AG04449 (cell line): Measurements from ENCODE around the gene TOM1L2.

Source experiments
- CTCF ChIA-PET: fragments of 350-600 bp; formaldehyde crosslinking; extraction: SDS; loops from one replicate; lab custom pipeline; 2021; ENCODE audit warnings: antibody characterized with exemption; lab: Yijun Ruan, JAX
- POLR2A ChIA-PET: fragments of 400-600, 350-600 bp; formaldehyde crosslinking; extraction: SDS; loops from one replicate; lab custom pipeline; 2020; ENCODE audit warnings: antibody characterized with exemption, inconsistent platforms; lab: Yijun Ruan, JAX
- DNase-seq: peaks from one replicate; pipeline ENCODE4 v3.0.0-alpha.2; 2010; ENCODE audit warnings: low read depth, low spot score
- H3K4me3 ChIP-seq: 2 replicates; pipeline ENCODE4 v1.5.1; 2011; ENCODE audit warnings: low read depth, mild to moderate bottlenecking, control low read depth, low read length
- CTCF ChIP-seq: IDR thresholded peaks from one replicate; pipeline ENCODE4 v1.5.1; 2011; ENCODE audit warnings: mild to moderate bottlenecking, moderate library complexity, low read length, control low read depth, inconsistent platforms; ENCODE audit not compliant: insufficient read depth; ENCODE audit errors: missing control alignments

Gene TOM1L2

GRCh38 chr17:17814162-17815061, 157.8 kb downstream of the TOM1L2 start:
- ChIA-PET CTCF (interaction anchor here (0.9 to 4.9 kb wide), 13 partner anchors 8 to 224 kb away, joined by 3 to 74 read pairs (median 14); partner anchors contain the start of gene RAI1), POLR2A (interaction anchor here (0.6 kb wide), 1 partner anchor 135 kb away, joined by 3 read pairs; no protein-coding TSS in a partner anchor)
- TF ChIP-seq CTCF: no peak
- no peak for DNase-seq
- H3K4me3 ChIP-seq: no peak overlapping the region

GRCh38 chr17:17813725-17814095, 158.5 kb downstream of the TOM1L2 start:
- ChIA-PET POLR2A (interaction anchor here (1.4 kb wide), 1 partner anchor 131 kb away, joined by 6 read pairs; no protein-coding TSS in a partner anchor), CTCF (interaction anchor here (0.7 to 4.9 kb wide), 16 partner anchors 7 to 224 kb away, joined by 3 to 74 read pairs (median 14); partner anchors contain the start of gene RAI1)
- no peak for TF ChIP-seq CTCF
- DNase-seq: no peak
- H3K4me3 ChIP-seq: no peak overlapping the region

GRCh38 chr17:17813055-17813724, 159.0 kb downstream of the TOM1L2 start:
- CTCF ChIA-PET: interaction anchor here (0.7 to 4.9 kb wide), 25 partner anchors 8 to 225 kb away, joined by 3 to 74 read pairs (median 8); partner anchors contain the start of genes RAI1 and SREBF1
- TF ChIP-seq CTCF: no peak
- POLR2A ChIA-PET: interaction anchor here (1.4 kb wide), 1 partner anchor 131 kb away, joined by 6 read pairs; no protein-coding TSS in a partner anchor
- no peak for DNase-seq
- no peak overlapping the region for H3K4me3 ChIP-seq

GRCh38 chr17:17812211-17813054, 159.8 kb downstream of the TOM1L2 start:
- ChIA-PET CTCF (interaction anchor here (0.7 to 4.9 kb wide), 38 partner anchors 7 to 225 kb away, joined by 3 to 74 read pairs (median 4); partner anchors contain the start of genes RAI1 and SREBF1), POLR2A (interaction anchor here (1.4 kb wide), 1 partner anchor 130 kb away, joined by 6 read pairs; no protein-coding TSS in a partner anchor)
- peak; percentile 90 for TF ChIP-seq CTCF
- H3K4me3 ChIP-seq: no peak overlapping the region
- DNase-seq: no peak

GRCh38 chr17:17811381-17812210, 160.6 kb downstream of the TOM1L2 start:
- no peak overlapping the region for H3K4me3 ChIP-seq
- DNase-seq: no peak
- POLR2A ChIA-PET: no interaction called here

More at GRCh38 chr17:17811381-17812210, 160.6 kb downstream of the TOM1L2 start:
- TF ChIP-seq CTCF: no peak
- CTCF ChIA-PET: interaction anchor here (0.6 to 4.9 kb wide), 38 partner anchors 10 to 272 kb away, joined by 3 to 74 read pairs (median 4); partner anchors contain the start of genes RAI1 and SREBF1
